NCI-H1092 treated with DMSO at 0.1 percent for 48 hours (cell line): Measurements from ENCODE around the gene NOP10.
"Not testable (repeated sequence)": the region's sequence is repeated elsewhere in the genome, so short reads cannot be mapped to it uniquely, and the experiment has no call there.

Experiments
- DNase-seq: peaks from one replicate; lab custom pipeline; 2025; lab: John Stamatoyannopoulos, UW

Gene NOP10

GRCh38 chr15:34342737-34343575, at the start of gene NOP10, which contains the start of gene NUTM1:
TSS of gene NOP10 (minus strand) at chr15:34343136. CDS start at chr15:34343073, 63 bp downstream.
TSS of gene NUTM1 (plus strand) at chr15:34343315. CDS start at chr15:34343697, 382 bp downstream.
- peak; percentile 82 for DNase-seq

- not testable (repeated sequence) for DNase-seq
Measured at GRCh38 chr15:34389594-34390086, 46.7 kb upstream of the NOP10 start.

- DNase-seq, result not testable (repeated sequence)
Measured at GRCh38 chr15:34381829-34382521, 39.0 kb upstream of the NOP10 start.

GRCh38 chr15:34380491-34380890, 37.6 kb upstream of the NOP10 start:
- not testable (repeated sequence) for DNase-seq

GRCh38 chr15:34376856-34377255, 33.9 kb upstream of the NOP10 start:
- no peak for DNase-seq

GRCh38 chr15:34375541-34375940, 32.6 kb upstream of the NOP10 start:
- not testable (repeated sequence) for DNase-seq

GRCh38 chr15:34374816-34375215, 31.9 kb upstream of the NOP10 start:
- DNase-seq, result no peak

GRCh38 chr15:34373951-34374350, 31.0 kb upstream of the NOP10 start:
- no peak for DNase-seq

- no peak for DNase-seq
Measured at GRCh38 chr15:34370643-34371042, 27.7 kb upstream of the NOP10 start.

GRCh38 chr15:34370129-34370528, 27.2 kb upstream of the NOP10 start:
- no peak for DNase-seq

- DNase-seq, result peak; percentile 81
Measured at GRCh38 chr15:34367101-34368081, 24.5 kb upstream of the NOP10 start, which contains the start of gene LPCAT4. TSS of gene LPCAT4 (minus strand) at chr15:34367196. CDS start at chr15:34367100, 96 bp downstream.

- DNase-seq, result peak; percentile 21
Measured at GRCh38 chr15:34366271-34367065, 23.5 kb upstream of the NOP10 start.

- DNase-seq, result no peak
Measured at GRCh38 chr15:34365836-34366235, 22.9 kb upstream of the NOP10 start.

- DNase-seq, result no peak
Measured at GRCh38 chr15:34365091-34365825, 22.3 kb upstream of the NOP10 start.

GRCh38 chr15:34364041-34364440, 21.1 kb upstream of the NOP10 start:
- no peak for DNase-seq

GRCh38 chr15:34362047-34362773, 19.3 kb upstream of the NOP10 start:
- no peak for DNase-seq

- no peak for DNase-seq
Measured at GRCh38 chr15:34361278-34361677, 18.3 kb upstream of the NOP10 start.

- DNase-seq, result no peak
Measured at GRCh38 chr15:34360298-34360697, 17.4 kb upstream of the NOP10 start.

GRCh38 chr15:34359416-34359815, 16.5 kb upstream of the NOP10 start:
- no peak for DNase-seq
